Epithelial cell of esophagus (primary cell): ENCODE data around the gene MRPL36.
A peak's percentile ranks its signal among the peaks of the same experiment; 100 is the strongest.

Experiments
- DNase-seq: peaks from one replicate; pipeline ENCODE4 v3.0.0; 2010; ENCODE audit warnings: low read depth
- H3K4me3 ChIP-seq: 2 replicates; pipeline ENCODE4 v1.5.1; 2011; ENCODE audit warnings: mild to moderate bottlenecking, low read length, control low read depth
- CTCF ChIP-seq: IDR thresholded peaks from 2 replicates; pipeline ENCODE4 v1.5.1; 2011; ENCODE audit warnings: low read depth, mild to moderate bottlenecking, low read length, control low read depth, inconsistent platforms; ENCODE audit not compliant: insufficient read depth; ENCODE audit errors: missing control alignments

MRPL36 gene

DNA sequence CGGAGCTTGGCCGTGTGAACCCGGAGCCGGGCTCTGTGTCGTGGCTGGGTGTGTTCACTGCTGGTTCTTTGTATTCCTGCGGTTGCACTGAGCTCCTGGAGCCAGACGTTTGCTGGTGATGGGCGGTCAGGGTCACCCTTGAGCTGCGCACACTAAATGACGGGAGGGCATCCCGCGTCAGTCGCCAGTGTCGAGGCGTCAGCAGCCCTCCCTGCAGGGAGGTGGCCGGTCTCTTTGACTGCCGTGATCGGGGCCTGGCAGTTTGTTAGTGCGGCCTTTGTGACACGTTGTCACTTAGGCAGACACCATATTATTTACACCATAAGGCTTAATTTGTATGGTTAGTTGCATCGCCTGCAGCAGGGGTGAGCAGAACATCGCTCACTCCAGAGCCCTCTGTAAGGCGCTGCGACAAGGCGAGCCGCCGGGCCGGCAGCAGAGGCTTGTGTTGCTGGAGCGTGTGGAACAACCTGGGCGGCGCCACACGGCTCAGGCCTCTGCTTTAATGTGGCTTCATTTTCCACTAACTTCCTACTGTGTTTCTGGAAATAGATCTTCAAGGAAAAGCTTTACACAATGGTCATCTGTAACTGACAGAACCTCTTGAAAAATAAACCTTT lies 9.9 kb upstream of the MRPL36 start:
- no peak for TF ChIP-seq CTCF
- no peak for DNase-seq
- no peak overlapping the region for H3K4me3 ChIP-seq

DNA sequence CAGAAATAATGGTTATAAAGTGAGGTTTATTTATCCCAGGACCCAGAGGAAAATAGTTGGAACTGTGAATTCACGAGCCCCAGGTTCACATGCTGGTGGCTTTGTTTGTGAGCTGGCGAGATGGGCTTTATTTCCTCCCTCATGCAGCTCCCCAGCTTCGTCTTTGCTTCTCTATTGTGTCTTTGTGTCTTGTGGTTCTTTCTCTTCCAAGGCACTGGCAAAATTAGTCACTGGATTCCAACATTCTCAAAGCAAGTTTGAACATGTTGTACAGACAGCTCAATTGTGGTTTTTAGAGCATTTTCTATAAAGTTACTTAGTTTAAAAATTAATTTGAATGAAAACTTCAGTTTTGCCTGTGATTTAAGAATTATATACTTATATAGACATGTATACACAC lies 8.8 kb upstream of the MRPL36 start:
- DNase-seq: peak; percentile 87
- TF ChIP-seq CTCF: no peak
- H3K4me3 ChIP-seq: no peak overlapping the region

GRCh38 chr5:1807451-1808185 lies 8.0 kb upstream of the MRPL36 start:
- no peak overlapping the region for H3K4me3 ChIP-seq
- DNase-seq: no peak
- TF ChIP-seq CTCF: no peak

GRCh38 chr5:1806974-1807373 lies 7.3 kb upstream of the MRPL36 start:
- TF ChIP-seq CTCF: no peak
- no peak for DNase-seq
- H3K4me3 ChIP-seq: no peak overlapping the region

DNA sequence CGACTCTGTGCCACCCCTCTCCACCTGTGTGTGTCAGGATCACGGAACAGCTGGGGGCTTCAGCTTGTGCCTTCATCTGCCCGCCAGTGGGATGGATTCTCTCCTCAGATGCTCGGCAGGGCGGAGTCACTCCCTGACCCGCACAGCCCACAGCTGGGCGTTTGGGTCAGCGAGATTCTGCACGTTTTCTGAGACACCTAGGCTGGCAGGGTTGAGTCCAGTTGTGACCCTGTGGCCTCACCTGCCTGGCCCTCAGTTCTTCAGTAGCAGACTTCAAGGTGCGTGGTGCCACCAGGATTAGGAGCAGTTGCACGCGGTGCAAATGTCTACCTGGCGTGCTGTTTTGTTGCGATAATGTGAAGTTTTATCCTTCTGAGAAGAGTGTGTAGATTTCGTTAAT lies 6.6 kb upstream of the MRPL36 start:
- H3K4me3 ChIP-seq: no peak overlapping the region
- no peak for DNase-seq
- TF ChIP-seq CTCF: no peak

DNA sequence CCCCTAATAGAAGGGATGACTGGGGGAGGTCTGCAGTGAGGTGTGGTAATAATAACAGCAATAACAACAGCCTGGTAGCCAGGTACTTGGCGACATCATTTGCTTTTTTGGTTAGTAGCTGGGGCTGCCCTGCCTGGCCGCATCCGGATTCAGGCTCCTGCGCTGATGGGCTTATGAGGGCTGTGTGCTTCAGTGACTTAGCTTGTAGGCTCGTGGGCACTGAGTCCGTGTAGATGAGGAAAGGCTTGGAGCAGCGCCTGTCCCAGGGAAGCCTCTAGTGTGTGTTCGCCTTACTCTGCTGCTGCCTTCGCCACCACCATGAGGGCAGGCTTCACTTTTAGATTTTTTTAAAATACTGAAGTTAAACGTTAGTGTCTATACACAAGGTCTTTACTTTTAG lies 6.1 kb upstream of the MRPL36 start:
- no peak for TF ChIP-seq CTCF
- H3K4me3 ChIP-seq: no peak overlapping the region
- no peak for DNase-seq

- H3K4me3 ChIP-seq: no peak overlapping the region
- DNase-seq: no peak
- TF ChIP-seq CTCF: no peak
Measured at GRCh38 chr5:1805326-1805725, 5.7 kb upstream of the MRPL36 start.
